AG09319 (cell line): ENCODE data around the gene JAK2.
"Not testable (repeated sequence)": the region's sequence is repeated elsewhere in the genome, so short reads cannot be mapped to it uniquely, and the experiment has no call there.

Source experiments
- DNase-seq: peaks from one replicate; pipeline ENCODE4 v3.0.0-alpha.2; 2010; ENCODE audit warnings: low read depth; ENCODE audit errors: extremely low read depth
- TF ChIP-seq, protein P1 (sequence below): IDR thresholded peaks from 2 replicates; pipeline ENCODE4 v1.5.1; 2011; ENCODE audit warnings: low read depth, mild to moderate bottlenecking, inconsistent platforms, low read length, moderate library complexity

The JAK2 gene

GRCh38 chr9:5052838-5053237 lies 67.8 kb downstream of the JAK2 start:
- TF ChIP-seq, protein P1, sequence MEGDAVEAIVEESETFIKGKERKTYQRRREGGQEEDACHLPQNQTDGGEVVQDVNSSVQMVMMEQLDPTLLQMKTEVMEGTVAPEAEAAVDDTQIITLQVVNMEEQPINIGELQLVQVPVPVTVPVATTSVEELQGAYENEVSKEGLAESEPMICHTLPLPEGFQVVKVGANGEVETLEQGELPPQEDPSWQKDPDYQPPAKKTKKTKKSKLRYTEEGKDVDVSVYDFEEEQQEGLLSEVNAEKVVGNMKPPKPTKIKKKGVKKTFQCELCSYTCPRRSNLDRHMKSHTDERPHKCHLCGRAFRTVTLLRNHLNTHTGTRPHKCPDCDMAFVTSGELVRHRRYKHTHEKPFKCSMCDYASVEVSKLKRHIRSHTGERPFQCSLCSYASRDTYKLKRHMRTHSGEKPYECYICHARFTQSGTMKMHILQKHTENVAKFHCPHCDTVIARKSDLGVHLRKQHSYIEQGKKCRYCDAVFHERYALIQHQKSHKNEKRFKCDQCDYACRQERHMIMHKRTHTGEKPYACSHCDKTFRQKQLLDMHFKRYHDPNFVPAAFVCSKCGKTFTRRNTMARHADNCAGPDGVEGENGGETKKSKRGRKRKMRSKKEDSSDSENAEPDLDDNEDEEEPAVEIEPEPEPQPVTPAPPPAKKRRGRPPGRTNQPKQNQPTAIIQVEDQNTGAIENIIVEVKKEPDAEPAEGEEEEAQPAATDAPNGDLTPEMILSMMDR, result no peak
- DNase-seq, result no peak

DNA sequence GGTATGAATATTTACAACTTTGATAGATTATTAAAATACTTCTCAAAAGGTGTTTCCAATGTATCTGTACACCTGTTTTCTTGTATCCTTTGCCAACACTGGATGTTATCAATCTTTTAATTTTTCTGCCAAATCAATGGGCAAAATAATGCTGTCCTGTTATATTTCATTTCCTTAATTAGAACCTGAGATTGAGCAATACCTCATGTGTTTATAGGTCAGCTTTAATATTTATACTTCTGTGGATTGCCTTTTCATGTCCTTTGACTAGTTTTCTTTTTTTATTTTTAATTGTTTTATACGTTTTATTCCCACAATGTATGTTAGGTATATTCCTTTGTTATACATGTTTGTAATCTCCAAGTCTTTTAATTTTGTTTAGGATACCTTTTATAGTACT lies 77.6 kb downstream of the JAK2 start:
- TF ChIP-seq, protein P1, result no peak

DNA sequence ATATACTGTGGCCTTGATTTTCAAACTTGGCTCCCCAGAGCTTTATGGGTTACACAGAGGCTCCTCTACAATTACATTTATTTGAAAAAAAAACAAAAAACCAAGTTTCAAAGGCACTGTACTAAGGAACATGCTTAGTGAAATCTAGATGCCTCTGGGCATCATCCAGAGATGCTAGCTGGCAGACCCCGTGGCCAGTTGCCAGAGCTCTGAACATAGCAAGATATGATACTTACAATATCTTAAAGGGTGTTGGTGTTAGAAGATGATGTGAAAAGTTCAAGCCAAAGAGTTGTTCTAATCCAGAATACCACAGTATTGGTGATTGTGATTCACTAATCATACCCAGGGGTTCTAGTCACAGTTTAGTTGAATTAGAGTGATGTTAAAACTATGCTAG lies 87.8 kb downstream of the JAK2 start:
- TF ChIP-seq, protein P1, result no peak

More for the DNA sequence above, 77.6 kb downstream of the JAK2 start:
- no peak for DNase-seq

DNA sequence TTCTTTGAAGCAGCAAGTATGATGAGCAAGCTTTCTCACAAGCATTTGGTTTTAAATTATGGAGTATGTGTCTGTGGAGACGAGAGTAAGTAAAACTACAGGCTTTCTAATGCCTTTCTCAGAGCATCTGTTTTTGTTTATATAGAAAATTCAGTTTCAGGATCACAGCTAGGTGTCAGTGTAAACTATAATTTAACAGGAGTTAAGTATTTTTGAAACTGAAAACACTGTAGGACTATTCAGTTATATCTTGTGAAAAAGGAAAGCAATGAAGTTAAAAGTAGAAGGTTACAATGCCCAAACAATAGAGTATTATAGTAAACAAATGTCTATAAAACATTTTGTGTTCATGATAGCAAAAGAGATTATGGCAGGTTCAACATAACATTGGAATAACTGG lies 88.6 kb downstream of the JAK2 start:
- TF ChIP-seq, protein P1, result no peak; the same call in 1 of the 2 replicates
- DNase-seq, result no peak

More for the DNA sequence above, 87.8 kb downstream of the JAK2 start:
- DNase-seq, result no peak

DNA sequence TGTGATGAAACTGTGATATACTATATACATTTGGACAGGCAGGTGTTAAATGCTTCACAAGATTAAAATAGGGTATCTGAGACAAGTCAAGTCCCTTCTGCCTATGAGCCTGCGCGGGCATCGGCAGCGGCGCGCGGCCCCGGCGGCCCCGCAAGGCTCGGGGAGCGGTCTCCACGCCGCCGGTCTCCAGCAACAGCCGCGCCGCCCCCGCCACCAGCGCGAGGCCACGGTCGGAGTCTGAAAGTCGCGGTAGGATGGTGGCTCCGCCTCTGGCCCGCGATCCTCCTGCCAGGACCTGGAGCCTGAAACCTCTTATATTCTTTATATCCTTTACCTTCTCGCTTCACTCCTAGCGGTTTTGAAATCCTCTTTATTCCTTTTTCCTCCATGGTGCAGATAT lies 100.9 kb downstream of the JAK2 start:
- no peak for DNase-seq
- TF ChIP-seq, protein P1, result no peak

- TF ChIP-seq, protein P1, result no peak
- no peak for DNase-seq
Observed at GRCh38 chr9:5089737-5090136, 104.7 kb downstream of the JAK2 start.

DNA sequence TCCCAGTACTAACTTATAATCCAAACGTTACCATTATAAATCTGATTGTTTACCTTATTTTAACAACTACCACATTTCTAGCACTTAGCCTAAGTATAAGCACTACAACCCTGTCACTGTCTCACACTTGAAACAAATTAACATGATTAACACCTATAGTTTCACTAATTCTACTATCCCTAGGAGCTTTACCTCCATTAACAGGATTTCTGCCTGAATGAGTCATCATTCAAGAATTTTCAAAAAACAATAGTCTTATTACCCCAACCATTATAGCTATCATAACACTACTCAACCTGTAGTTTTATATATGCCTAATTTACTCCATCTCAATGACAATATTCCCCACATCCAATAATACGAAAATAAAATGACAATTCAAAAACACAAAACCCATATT lies 110.7 kb downstream of the JAK2 start:
- TF ChIP-seq, protein P1, result no peak

GRCh38 chr9:5099466-5099865 lies 114.4 kb downstream of the JAK2 start:
- DNase-seq, result no peak
- TF ChIP-seq, protein P1, result no peak

More for the DNA sequence above, 110.7 kb downstream of the JAK2 start:
- no peak for DNase-seq

DNA sequence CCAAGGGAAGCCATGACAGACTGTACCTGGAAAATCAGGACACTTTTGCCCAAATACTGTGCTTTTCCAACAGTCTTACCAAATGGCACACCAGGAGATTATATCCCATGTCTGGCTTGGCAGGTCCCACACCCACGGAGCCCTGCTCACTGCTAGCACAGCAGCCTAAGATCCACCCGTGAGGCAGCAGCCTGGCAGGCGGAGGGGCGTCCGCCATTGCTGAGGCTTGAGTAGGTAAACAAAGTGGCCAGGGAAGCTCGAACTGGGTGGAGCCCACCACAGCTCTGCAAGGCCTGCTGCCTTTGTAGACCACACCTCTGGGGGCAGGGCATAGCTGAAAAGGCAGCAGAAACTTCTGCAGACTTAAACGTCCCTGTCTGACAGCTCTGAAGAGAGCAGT lies 116.1 kb downstream of the JAK2 start:
- not testable (repeated sequence) for DNase-seq

DNA sequence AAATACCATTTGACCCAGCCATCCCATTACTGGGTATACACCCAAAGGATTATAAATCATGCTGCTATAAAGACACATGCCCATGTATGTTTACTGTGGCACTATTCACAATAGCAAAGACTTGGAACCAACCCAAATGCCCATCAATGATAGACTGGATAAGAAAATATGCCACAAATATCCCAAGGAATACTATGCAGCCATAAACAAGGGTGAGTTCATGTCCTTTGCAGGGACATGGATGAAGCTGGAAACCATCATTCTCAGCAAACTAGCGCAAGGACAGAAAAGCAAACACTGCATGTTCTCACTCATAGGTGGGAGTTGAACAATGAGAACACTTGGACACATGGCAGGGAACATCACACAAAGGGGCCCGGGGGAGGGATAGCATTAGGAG lies 121.4 kb downstream of the JAK2 start:
- DNase-seq, result not testable (repeated sequence)
